H1 (cell line): ENCODE data around the gene APOL1. TPM values are rescaled to one million over a fixed set of nuclear protein-coding genes. Genes with fewer than 3 reads are reported as not detected.

Experiments used
- CTCF ChIA-PET: fragments of 300-600 bp; sonication (Branson Sonifier 250); formaldehyde crosslinking; loops from one replicate; lab custom pipeline; 2021; ENCODE audit not compliant: partially characterized antibody; lab: Charles Lee
- POLR2A ChIA-PET: fragments of 300-600 bp; sonication (Branson Sonifier 250); formaldehyde crosslinking; loops from one replicate; lab custom pipeline; 2021; ENCODE audit warnings: inconsistent platforms; ENCODE audit not compliant: partially characterized antibody; lab: Charles Lee
- DNase-seq, 2 experiments: peaks; one replicate each; pipeline versions ENCODE4 v3.0.0 to v3.0.0-alpha.2; 2010 to 2022; ENCODE audit warnings: low spot score in 2 of 2, low read depth in 1 of 2, mixed read lengths in 1 of 2
- FAIRE-seq: peaks from 2 replicates; lab custom pipeline; 2011; peaks lifted over from hg19 to GRCh38; lab: Jason Lieb, UNC
- H2AFZ ChIP-seq: 2 replicates; pipeline ENCODE4 v1.8.1; 2012; ENCODE audit warnings: low read length, inconsistent platforms
- H2AK5ac ChIP-seq: 2 replicates; pipeline ENCODE4 v1.6.1; 2013; ENCODE audit warnings: low read depth, low read length
- H2BK120ac ChIP-seq: replicated peaks from 2 replicates; pipeline ENCODE3; 2013; ENCODE audit warnings: low read depth, low read length, inconsistent platforms
- H2BK12ac ChIP-seq: 2 replicates; pipeline ENCODE4 v1.6.1; 2013; ENCODE audit warnings: low read depth, low read length
- H2BK15ac ChIP-seq: 2 replicates; pipeline ENCODE4 v1.6.1; 2013; ENCODE audit warnings: low read length
- H2BK20ac ChIP-seq: 2 replicates; pipeline ENCODE4 v1.6.1; 2013; ENCODE audit warnings: low read length
- H2BK5ac ChIP-seq: 2 replicates; pipeline ENCODE4 v1.6.1; 2013; ENCODE audit warnings: low read depth, low read length
- H3K14ac ChIP-seq: 2 replicates; pipeline ENCODE4 v1.6.1; 2013; ENCODE audit warnings: inconsistent platforms; ENCODE audit not compliant: insufficient read length
- H3K18ac ChIP-seq: 2 replicates; pipeline ENCODE4 v1.6.1; 2013; ENCODE audit warnings: low read length; ENCODE audit errors: extremely low read depth
- H3K23ac ChIP-seq: 2 replicates; pipeline ENCODE4 v1.6.1; 2013; ENCODE audit warnings: inconsistent platforms; ENCODE audit not compliant: insufficient read length
- H3K23me2 ChIP-seq: 2 replicates; pipeline ENCODE4 v1.6.1; 2013; ENCODE audit warnings: low read depth, low read length
- H3K27ac ChIP-seq: 2 replicates; pipeline ENCODE4 v1.6.1; 2011; ENCODE audit warnings: low read depth, low read length, inconsistent platforms
- H3K27me3 ChIP-seq, 4 experiments: replicated peaks in 1 of 4; 1 replicate in 1 of 4; 2 replicates in 3 of 4; pipeline versions ENCODE4 v1.6.1 to v1.8.1; 2011 to 2013; ENCODE audit warnings: low read length in 3 of 4, mild to moderate bottlenecking in 3 of 4, inconsistent platforms in 2 of 4, mixed read lengths in 2 of 4, moderate library complexity in 1 of 4; ENCODE audit not compliant: control insufficient read depth in 3 of 4, insufficient read depth in 3 of 4; ENCODE audit errors: extremely low read depth in 1 of 4
- H3K36me3 ChIP-seq, 4 experiments: 2 replicates each; pipeline versions ENCODE4 v1.6.1 to v1.8.1; 2011 to 2013; ENCODE audit warnings: mild to moderate bottlenecking in 4 of 4, low read length in 3 of 4, moderate library complexity in 2 of 4, control low read depth in 1 of 4, inconsistent platforms in 1 of 4; ENCODE audit not compliant: insufficient read depth in 4 of 4, control insufficient read depth in 2 of 4
- H3K4ac ChIP-seq: replicated peaks from 2 replicates; pipeline ENCODE3; 2013; ENCODE audit warnings: low read length, low read depth, mixed read lengths, inconsistent platforms; ENCODE audit not compliant: insufficient read length
- H3K4me1 ChIP-seq, 4 experiments: replicated peaks in 1 of 4; 1 replicate in 1 of 4; 2 replicates in 3 of 4; pipeline versions ENCODE4 v1.6.1 to v1.8.1; 2011 to 2013; ENCODE audit warnings: low read length in 3 of 4, inconsistent platforms in 2 of 4, mixed read lengths in 1 of 4; ENCODE audit not compliant: insufficient read depth in 4 of 4, control insufficient read depth in 3 of 4
- H3K4me2 ChIP-seq, 2 experiments: 2 replicates each; pipeline versions ENCODE4 v1.6.1 to v1.8.1; 2011 to 2013; ENCODE audit warnings: low read depth in 2 of 2, low read length in 2 of 2, control low read depth in 1 of 2, inconsistent platforms in 1 of 2, mild to moderate bottlenecking in 1 of 2; ENCODE audit not compliant: insufficient read depth in 1 of 2
- H3K4me3 ChIP-seq, 4 experiments: fragments of 200-600, 300-600 bp in 1 of 4; sonication (generic), shearing (Covaris generic), sonication (Bioruptor Twin) in 1 of 4; 2 replicates each; pipeline versions ENCODE4 v1.5.1 to v1.8.1; 2011 to 2016; ENCODE audit warnings: low read length in 4 of 4, low read depth in 3 of 4, control low read depth in 2 of 4, inconsistent platforms in 2 of 4, mild to moderate bottlenecking in 2 of 4, mixed read lengths in 1 of 4, moderate library complexity in 1 of 4; ENCODE audit not compliant: insufficient read depth in 2 of 4; ENCODE audit errors: extremely low read depth in 1 of 4
- H3K56ac ChIP-seq: replicated peaks from 2 replicates; pipeline ENCODE3; 2013; ENCODE audit warnings: low read depth, mild to moderate bottlenecking, mixed read lengths, low read length, inconsistent platforms; ENCODE audit not compliant: insufficient read length
- H3K79me1 ChIP-seq: 2 replicates; pipeline ENCODE4 v1.6.1; 2013; ENCODE audit warnings: low read depth, low read length, control low read depth
- H3K79me2 ChIP-seq, 2 experiments: 2 replicates each; pipeline versions ENCODE4 v1.6.1 to v1.8.1; 2012 to 2013; ENCODE audit warnings: low read length in 2 of 2, mild to moderate bottlenecking in 2 of 2, inconsistent platforms in 1 of 2; ENCODE audit not compliant: insufficient read depth in 2 of 2, control insufficient read depth in 1 of 2
- H3K9ac ChIP-seq, 4 experiments: replicated peaks in 1 of 4; 1 replicate in 1 of 4; 2 replicates in 3 of 4; pipeline versions ENCODE4 v1.6.1 to v1.8.1; 2011 to 2013; ENCODE audit warnings: low read depth in 3 of 4, low read length in 3 of 4, control low read depth in 2 of 4, mild to moderate bottlenecking in 2 of 4, moderate library complexity in 2 of 4, inconsistent platforms in 1 of 4; ENCODE audit errors: extremely low read depth in 1 of 4
- H3K9me3 ChIP-seq, 2 experiments: 2 replicates each; pipeline versions ENCODE4 v1.6.1 to v1.8.1; 2012 to 2013; ENCODE audit warnings: mild to moderate bottlenecking in 2 of 2, moderate library complexity in 2 of 2, control low read depth in 1 of 2, inconsistent platforms in 1 of 2, low read depth in 1 of 2, low read length in 1 of 2, mixed read lengths in 1 of 2; ENCODE audit not compliant: insufficient read depth in 2 of 2
- H4K20me1 ChIP-seq, 2 experiments: replicated peaks in 1 of 2; 2 replicates each; pipeline versions ENCODE3 to v1.8.1; 2011 to 2013; ENCODE audit warnings: inconsistent platforms in 2 of 2, low read length in 2 of 2, mild to moderate bottlenecking in 1 of 2; ENCODE audit not compliant: insufficient read depth in 2 of 2, control insufficient read depth in 1 of 2
- H4K5ac ChIP-seq: 2 replicates; pipeline ENCODE4 v1.6.1; 2013; ENCODE audit warnings: low read length, low read depth, mixed read lengths, inconsistent platforms; ENCODE audit not compliant: insufficient read length
- H4K8ac ChIP-seq: 2 replicates; pipeline ENCODE4 v1.8.0; 2013; ENCODE audit warnings: mild to moderate bottlenecking, moderate library complexity, low read length, inconsistent platforms; ENCODE audit not compliant: insufficient read depth; ENCODE audit errors: extremely low read depth
- H4K91ac ChIP-seq: replicated peaks from 2 replicates; pipeline ENCODE3; 2013; ENCODE audit warnings: low read length, mixed read lengths, inconsistent platforms; ENCODE audit not compliant: insufficient read length
- BACH1 ChIP-seq: IDR thresholded peaks from 2 replicates; pipeline ENCODE4 v1.6.1; 2012; ENCODE audit warnings: low read length, improper control_type of control experiment
- RFX5 ChIP-seq: IDR thresholded peaks from 2 replicates; pipeline ENCODE4 v1.6.1; 2011; ENCODE audit warnings: low read depth, low read length, improper control_type of control experiment, borderline replicate concordance
- WGBS, 2 experiments: shearing (Covaris generic) in 1 of 2; methylation state at CpG; one replicate each; pipeline versions ENCODE4 v1.1.6 to v1.1.7; 2013 to 2015; ENCODE audit warnings: low lambda C conversion rate in 2 of 2, mixed read lengths in 2 of 2, inconsistent platforms in 1 of 2, low coverage in 1 of 2, missing lambda C conversion rate in 1 of 2; ENCODE audit not compliant: insufficient replicate concordance in 2 of 2, insufficient coverage in 1 of 2, insufficient read length in 1 of 2; ENCODE audit errors: extremely low coverage in 1 of 2, missing lambda C conversion rate in 1 of 2; 5-methylcytosine and 5-hydroxymethylcytosine counted together
- polyA plus RNA-seq, 7 experiments: library from polyadenylated mRNA; depleted of rRNA in 3 of 7; stranded (reverse) in 5 of 7; unstranded in 2 of 7; fragments of >200 nt in 5 of 7; fragments of 200-250 nt in 2 of 7; gene quantifications; 1 replicate in 5 of 7; 2 replicates in 1 of 7; 4 replicates in 1 of 7; pipeline versions ENCODE4 v1.2.1 to v1.2.3, GENCODE V29; 2011 to 2013; ENCODE audit warnings: missing spikeins in 2 of 7, mixed read lengths in 2 of 7
- total RNA-seq: library from RNA; stranded (reverse); fragmentation: NEBNext Ultra II Directional; extraction: Animal tissue kit (Norgen Biotek cat#: 25700); gene quantifications from 2 replicates; pipeline ENCODE4 v1.2.1, GENCODE V29; 2021

Gene APOL1
- total and polyA plus RNA-seq, 2 of the 8 experiments (the other 6 are each of a cell fraction or from before 2014, with no cell fraction given): not detected

GRCh38 chr22:36281781-36282327 is 28.9 kb downstream of the APOL1 start:
- CTCF ChIA-PET: interaction anchor here (0.9 to 2.2 kb wide), 5 partner anchors 12 to 196 kb away, joined by 3 to 8 read pairs (median 5); no protein-coding TSS in a partner anchor
- no peak for FAIRE-seq
- no peak overlapping the region for H3K27ac ChIP-seq

More at GRCh38 chr22:36281781-36282327, 28.9 kb downstream of the APOL1 start:
- H3K23ac ChIP-seq: no peak overlapping the region
- no peak overlapping the region; the same call in 1 of the 2 replicates for H4K8ac ChIP-seq
- DNase-seq: no peak
- H3K79me1 ChIP-seq: no peaks in the 10 kb centered on the region
- H2AK5ac ChIP-seq: no peak overlapping the region
- no peak overlapping the region for H2BK120ac ChIP-seq
- peaks cover 0 to 3% (median 0%) of the 10 kb centered on the region in 4 experiments; a peak in 5 of 7 replicates for H3K4me1 ChIP-seq
- no peak overlapping the region for H2AFZ ChIP-seq
- H3K18ac ChIP-seq: no peak overlapping the region
- H4K5ac ChIP-seq: no peak overlapping the region
- no peaks in the 10 kb centered on the region for H3K23me2 ChIP-seq
- H2BK5ac ChIP-seq: no peak overlapping the region
- WGBS, 2 experiments: 83% methylated on average over 11 of the region's 14 CpGs; no CpG with 5 or more reads in 1 of the 2 experiments
- H3K56ac ChIP-seq: no peak overlapping the region
- H3K4ac ChIP-seq: no peak overlapping the region
- no peaks in the 10 kb centered on the region for H3K9me3 ChIP-seq
- H2BK20ac ChIP-seq: no peak overlapping the region
- POLR2A ChIA-PET: interaction anchor here (0.8 to 1.2 kb wide), 2 partner anchors 19 to 246 kb away, joined by 3 read pairs; no protein-coding TSS in a partner anchor
- H3K14ac ChIP-seq: no peak overlapping the region
- H3K9ac ChIP-seq: no peak overlapping the region
- no peak for TF ChIP-seq RFX5
- no peak for TF ChIP-seq BACH1
- no peak overlapping the region for H3K4me3 ChIP-seq
- H3K27me3 ChIP-seq: no peaks in the 10 kb centered on the region
- no peak overlapping the region for H2BK12ac ChIP-seq
- H3K4me2 ChIP-seq: no peak overlapping the region
- H2BK15ac ChIP-seq: no peak overlapping the region
- H4K91ac ChIP-seq: no peak overlapping the region
- H3K79me2 ChIP-seq: no peaks in the 10 kb centered on the region
- H4K20me1 ChIP-seq: peaks cover 0 to 7% of the 10 kb centered on the region in 2 experiments
- peaks cover 32 to 48% (median 46%) of the 10 kb centered on the region in 4 experiments for H3K36me3 ChIP-seq
